Measurements from ENCODE around the gene UPF3B. TPM values are rescaled to one million over a fixed set of nuclear protein-coding genes. Genes with fewer than 3 reads are reported as not detected.

The UPF3B gene
- total RNA-seq, 4 donors from 2014 or later: 3.2 to 4.4 (median 3.9) TPM

GRCh38 chrX:119878740-119879139 lies 26.0 kb upstream of the UPF3B start:
- H3K36me3 ChIP-seq: no peaks in the 10 kb centered on the region
- H3K27me3 ChIP-seq: no peaks in the 10 kb centered on the region
- no peaks in the 10 kb centered on the region for H3K9me3 ChIP-seq
- H3K27ac ChIP-seq: no peak overlapping the region
- H3K4me3 ChIP-seq (replicated peaks in 1 of 3): no peak overlapping the region
- intact Hi-C loops (cut with DNase I): no loop called here
- H3K4me1 ChIP-seq: no peaks in the 10 kb centered on the region
- no peak for DNase-seq
- WGBS, 2 donors: 59 to 84% methylated on average over 2 of the region's 2 CpGs
- TF ChIP-seq POLR2A (IDR thresholded peaks at IDR 0.05): no peak

GRCh38 chrX:119871599-119872395 lies 19.0 kb upstream of the UPF3B start, which contains the start of the genes NDUFA1 and RNF113A:
NDUFA1 (plus strand) TSS chrX:119871832; CDS start chrX:119871912, 80 bp downstream.
RNF113A (minus strand) TSS chrX:119871733; CDS start chrX:119871613, 120 bp downstream.
- peak in 1 of 2 donors; percentile 78 for TF ChIP-seq POLR2A (IDR thresholded peaks at IDR 0.05)
- no peak for TF ChIP-seq CTCF (IDR thresholded peaks at IDR 0.05)
- 0 to 1% methylated on average over 11 to 12 of the region's 62 CpGs for WGBS, 2 donors
- peak; percentile 84 to 87 for DNase-seq

GRCh38 chrX:119871245-119871598 lies 18.5 kb upstream of the UPF3B start:
- Histone ChIP-seq H3K4me1 (peaks cover 0 to 3% of the 10 kb centered on the region in 2 donors), H3K36me3 (no peaks in the 10 kb centered on the region), H3K9me3 (no peaks in the 10 kb centered on the region), H3K27me3 (no peaks in the 10 kb centered on the region), H3K27ac (peak overlapping the region; percentile 77 to 96 (median 87)), H3K4me3 (replicated peaks in 1 of 3) (peak overlapping the region in 2 of 3 donors; percentile 45 to 60)
- intact Hi-C loops (cut with DNase I): loop anchor here (5.0 kb wide), 1 partner anchor 79 kb away; the partner anchor contains the start of gene RPL39
- no peak for DNase-seq
- TF ChIP-seq POLR2A (IDR thresholded peaks at IDR 0.05) (no peak), CTCF (IDR thresholded peaks at IDR 0.05) (no peak)
- 0 to 1% methylated on average over 15 to 26 of the region's 26 CpGs for WGBS, 2 donors

More at GRCh38 chrX:119871599-119872395, 19.0 kb upstream of the UPF3B start, which contains the start of the genes NDUFA1 and RNF113A:
- peaks cover 0 to 3% of the 10 kb centered on the region in 2 donors for H3K4me1 ChIP-seq
- no peaks in the 10 kb centered on the region for H3K36me3 ChIP-seq
- H3K27ac ChIP-seq: peak within 1 kb of the TSS; percentile 77 to 96 (median 87)
- intact Hi-C loops (cut with DNase I): loop anchor here (5.0 kb wide), 1 partner anchor 79 kb away; the partner anchor contains the start of gene RPL39
- H3K9me3 ChIP-seq: no peaks in the 10 kb centered on the region
- H3K27me3 ChIP-seq: no peaks in the 10 kb centered on the region
- peak within 1 kb of the TSS in 2 of 3 donors; percentile 45 to 73 for H3K4me3 ChIP-seq (replicated peaks in 1 of 3)

GRCh38 chrX:119870626-119871131 lies 17.9 kb upstream of the UPF3B start:
- Histone ChIP-seq H3K9me3 (no peaks in the 10 kb centered on the region), H3K4me3 (replicated peaks in 1 of 3) (peak overlapping the region in 2 of 3 donors; percentile 45 to 60), H3K27ac (peak overlapping the region; percentile 77 to 96 (median 87)), H3K36me3 (no peaks in the 10 kb centered on the region), H3K4me1 (peaks cover 0 to 3% of the 10 kb centered on the region in 2 donors), H3K27me3 (no peaks in the 10 kb centered on the region)
- intact Hi-C loops (cut with DNase I): loop anchor here (5.0 kb wide), 1 partner anchor 78 kb away; the partner anchor contains the start of gene RPL39
- DNase-seq: peak; percentile 8 to 17
- no peak for TF ChIP-seq POLR2A (IDR thresholded peaks at IDR 0.05)
- no peak for TF ChIP-seq CTCF (IDR thresholded peaks at IDR 0.05)
- WGBS, 2 donors: 0% methylated on average over 7 to 16 of the region's 25 CpGs

GRCh38 chrX:119853444-119853843 lies 681 bp upstream of the UPF3B start:
- Histone ChIP-seq H3K27ac (peak overlapping the region; percentile 48 to 67 (median 55)), H3K4me1 (no peaks in the 10 kb centered on the region), H3K27me3 (no peaks in the 10 kb centered on the region), H3K4me3 (replicated peaks in 1 of 3) (peak overlapping the region in 2 of 3 donors; percentile 11 to 27), H3K36me3 (no peaks in the 10 kb centered on the region), H3K9me3 (no peaks in the 10 kb centered on the region)
- TF ChIP-seq CTCF (IDR thresholded peaks at IDR 0.05) (no peak), POLR2A (IDR thresholded peaks at IDR 0.05) (no peak)
- 5 to 9% methylated on average over 10 of the region's 10 CpGs for WGBS, 2 donors
- DNase-seq: peak; percentile 21 to 33
- intact Hi-C loops (cut with DNase I): no loop called here
